Smooth muscle cell (in vitro differentiated cells): Measurements from ENCODE around the gene HACE1. TPM values are rescaled to one million over a fixed set of nuclear protein-coding genes. Genes with fewer than 3 reads are reported as not detected.
"Not testable (repeated sequence)": the region's sequence is repeated elsewhere in the genome, so short reads cannot be mapped to it uniquely, and the experiment has no call there.

ENCODE experiments used
- DNase-seq: peaks from one replicate; lab custom pipeline; 2025; ENCODE audit not compliant: unreplicated experiment; lab: John Stamatoyannopoulos, UW
- H2AFZ ChIP-seq: fragments of 200-600 bp; sonication (generic); 2 replicates; pipeline ENCODE4 v1.6.0; 2016; ENCODE audit warnings: antibody characterized with exemption, low read depth, mild to moderate bottlenecking
- H3F3A ChIP-seq: fragments of 200-600 bp; sonication (generic); 2 replicates; pipeline ENCODE4 v1.6.0; 2017; ENCODE audit warnings: antibody characterized with exemption, low read depth
- H3K27ac ChIP-seq: fragments of 200-600 bp; sonication (generic); 2 replicates; pipeline ENCODE4 v1.5.1; 2016; ENCODE audit warnings: low read depth, mild to moderate bottlenecking
- H3K27me3 ChIP-seq: fragments of 200-600 bp; sonication (generic); 2 replicates; pipeline ENCODE4 v1.6.1; 2016; ENCODE audit warnings: low read depth, mild to moderate bottlenecking
- H3K36me3 ChIP-seq: fragments of 200-600 bp; sonication (generic); 2 replicates; pipeline ENCODE4 v1.5.1; 2016; ENCODE audit warnings: low read depth
- H3K4me1 ChIP-seq: fragments of 200-600 bp; sonication (generic); 2 replicates; pipeline ENCODE4 v1.5.1; 2016; ENCODE audit warnings: low read depth
- H3K4me2 ChIP-seq: fragments of 200-600 bp; sonication (generic); 2 replicates; pipeline ENCODE4 v1.6.0; 2016; ENCODE audit warnings: mild to moderate bottlenecking
- H3K4me3 ChIP-seq: fragments of 200-600 bp; sonication (generic); 2 replicates; pipeline ENCODE4 v1.5.1; 2016; ENCODE audit warnings: mild to moderate bottlenecking
- H3K79me2 ChIP-seq: fragments of 200-600 bp; sonication (generic); 2 replicates; pipeline ENCODE4 v1.6.0; 2016; ENCODE audit warnings: low read depth, mild to moderate bottlenecking
- H3K9ac ChIP-seq: fragments of 200-600 bp; sonication (generic); 2 replicates; pipeline ENCODE4 v1.6.0; 2016; ENCODE audit warnings: low read depth
- H3K9me3 ChIP-seq: fragments of 200-600 bp; sonication (generic); replicated peaks from 2 replicates; pipeline ENCODE4 v1.5.1; 2016; ENCODE audit warnings: low read depth
- H4K20me1 ChIP-seq: fragments of 200-600 bp; sonication (generic); 2 replicates; pipeline ENCODE4 v1.6.0; 2016; ENCODE audit warnings: low read depth
- CTCF ChIP-seq: fragments of 200-600 bp; sonication (generic); IDR thresholded peaks from 2 replicates; pipeline ENCODE4 v1.5.1; 2017; ENCODE audit warnings: borderline replicate concordance, mild to moderate bottlenecking, antibody characterized with exemption; ENCODE audit not compliant: insufficient read depth, poor library complexity, severe bottlenecking
- WGBS: methylation state at CpG from one replicate; pipeline ENCODE4 v1.1.7; 2016; ENCODE audit warnings: low lambda C conversion rate; 5-methylcytosine and 5-hydroxymethylcytosine counted together
- polyA plus RNA-seq: library from polyadenylated mRNA; unstranded; fragments of >200 nt; fragmentation: Nextera tagmentation; extraction: Ambion mirVana; gene quantifications from 2 replicates; pipeline ENCODE4 v1.2.1, GENCODE V29; 2016
- total RNA-seq: library from RNA; depleted of rRNA; stranded (reverse); fragments of >200 nt; gene quantifications from 2 replicates; pipeline ENCODE4 v1.2.3, GENCODE V29; 2014

The HACE1 gene
- total and polyA plus RNA-seq, 2 experiments from 2014 or later: 7.1 to 21.7 TPM

DNA sequence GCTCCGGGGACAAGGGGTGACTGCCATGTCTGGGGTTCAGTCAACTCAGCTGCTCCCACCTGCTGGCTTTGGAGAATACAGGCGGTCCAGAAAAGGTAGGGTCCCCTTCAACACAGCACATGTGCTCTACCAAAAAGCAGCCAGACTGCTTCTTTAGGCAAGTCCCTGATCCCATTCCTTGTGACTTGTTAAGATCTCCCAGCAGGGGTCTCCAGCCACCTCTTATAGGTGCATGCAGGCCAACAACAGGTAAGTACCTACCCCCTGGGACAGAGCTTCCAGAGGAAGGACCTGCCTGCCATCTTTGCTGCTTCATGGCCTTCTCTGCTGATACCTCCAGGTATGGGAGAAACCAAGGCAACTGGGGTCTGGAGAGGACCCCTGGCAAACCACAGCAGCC is 106.5 kb downstream of the HACE1 start:
- H3K36me3 ChIP-seq: peaks cover 6% of the 10 kb centered on the region
- no peak for TF ChIP-seq CTCF
- WGBS: 98% methylated on average over 2 of the region's 2 CpGs
- no peak overlapping the region for H3K4me2 ChIP-seq
- no peaks in the 10 kb centered on the region for H4K20me1 ChIP-seq
- H2AFZ ChIP-seq: no peak overlapping the region
- no peaks in the 10 kb centered on the region for H3F3A ChIP-seq
- no peak overlapping the region for H3K4me3 ChIP-seq
- H3K27ac ChIP-seq: no peak overlapping the region
- no peaks in the 10 kb centered on the region for H3K27me3 ChIP-seq
- no peaks in the 10 kb centered on the region for H3K4me1 ChIP-seq
- no peak for DNase-seq
- no peak overlapping the region for H3K9ac ChIP-seq
- H3K79me2 ChIP-seq: no peaks in the 10 kb centered on the region
- peaks cover 13% of the 10 kb centered on the region for H3K9me3 ChIP-seq

DNA sequence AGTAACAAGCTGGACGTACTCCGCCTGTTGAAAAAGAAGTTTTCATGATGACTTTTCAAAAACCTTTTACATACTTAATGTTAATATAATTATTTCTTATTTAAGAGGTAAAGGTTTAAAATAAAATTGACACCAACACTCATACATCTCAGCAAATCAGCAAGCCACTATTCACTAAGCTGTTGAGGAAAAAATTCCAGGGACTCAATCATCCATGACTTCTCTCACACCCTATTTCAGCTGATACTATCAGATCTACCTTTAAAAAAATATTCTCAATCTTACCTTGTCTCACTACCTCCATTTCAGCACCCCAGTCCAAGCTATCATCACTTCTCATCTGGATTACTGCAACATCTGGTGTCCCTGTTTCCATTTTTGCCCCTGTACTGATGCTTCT is 109.3 kb downstream of the HACE1 start:
- WGBS: 98% methylated on average over 2 of the region's 2 CpGs
- H2AFZ ChIP-seq: no peak overlapping the region
- H3K27ac ChIP-seq: no peak overlapping the region
- no peaks in the 10 kb centered on the region for H3K79me2 ChIP-seq
- no peaks in the 10 kb centered on the region for H4K20me1 ChIP-seq
- no peaks in the 10 kb centered on the region for H3K4me1 ChIP-seq
- no peaks in the 10 kb centered on the region for H3K27me3 ChIP-seq
- no peak for TF ChIP-seq CTCF
- no peak overlapping the region for H3K4me2 ChIP-seq
- peaks cover 6% of the 10 kb centered on the region for H3K36me3 ChIP-seq
- no peak overlapping the region for H3K9ac ChIP-seq
- H3F3A ChIP-seq: no peaks in the 10 kb centered on the region
- H3K4me3 ChIP-seq: no peak overlapping the region
- DNase-seq: no peak
- H3K9me3 ChIP-seq: peaks cover 6% of the 10 kb centered on the region

DNA sequence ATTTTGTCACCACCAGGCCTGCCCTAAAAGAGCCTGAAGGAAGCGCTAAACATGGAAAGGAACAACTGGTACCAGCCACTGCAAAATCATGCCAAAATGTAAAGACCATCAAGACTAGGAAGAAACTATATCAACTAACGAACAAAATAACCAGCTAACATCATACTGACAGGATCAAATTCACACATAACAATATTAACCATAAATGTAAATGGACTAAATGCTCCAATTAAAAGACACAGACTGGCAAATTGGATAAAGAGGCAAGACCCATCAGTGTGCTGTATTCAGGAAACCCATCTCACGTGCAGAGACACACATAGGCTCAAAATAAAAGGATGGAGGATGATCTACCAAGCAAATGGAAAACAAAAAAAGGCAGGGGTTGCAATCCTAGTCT is 120.6 kb downstream of the HACE1 start:
- not testable (repeated sequence) for H3K4me1 ChIP-seq, DNase-seq, H3K79me2 ChIP-seq, H3F3A ChIP-seq, H3K4me3 ChIP-seq, H3K4me2 ChIP-seq, H3K9me3 ChIP-seq, H3K36me3 ChIP-seq, H3K27ac ChIP-seq, H3K27me3 ChIP-seq, H3K9ac ChIP-seq, H2AFZ ChIP-seq, H4K20me1 ChIP-seq
- 94% methylated on average over 3 of the region's 3 CpGs for WGBS

GRCh38 chr6:104737567-104737966 is 122.2 kb downstream of the HACE1 start:
- H3K27me3 ChIP-seq, H3K4me1 ChIP-seq, H3K27ac ChIP-seq, H3K36me3 ChIP-seq, H3K4me3 ChIP-seq, DNase-seq, H3F3A ChIP-seq, H3K9me3 ChIP-seq, H2AFZ ChIP-seq, H4K20me1 ChIP-seq, H3K79me2 ChIP-seq, H3K9ac ChIP-seq, H3K4me2 ChIP-seq: not testable (repeated sequence)
- WGBS: 67% methylated on average over 16 of the region's 16 CpGs

GRCh38 chr6:104736545-104736944 is 123.2 kb downstream of the HACE1 start:
- Histone ChIP-seq H3K27ac (no peak overlapping the region), H3K4me2 (no peak overlapping the region), H2AFZ (no peak overlapping the region), H3K4me3 (no peak overlapping the region), H3K27me3 (no peaks in the 10 kb centered on the region), H4K20me1 (no peaks in the 10 kb centered on the region), H3K4me1 (no peaks in the 10 kb centered on the region), H3K79me2 (no peaks in the 10 kb centered on the region), H3K9ac (no peak overlapping the region), H3F3A (no peaks in the 10 kb centered on the region), H3K36me3 (no peaks in the 10 kb centered on the region), H3K9me3 (no peaks in the 10 kb centered on the region)
- WGBS: 79% methylated on average over 1 of the region's 1 CpG
- no peak for DNase-seq
- no peak for TF ChIP-seq CTCF
